H1 (cell line): ENCODE measurements around the gene SPOUT1.

Experiments
- BACH1 ChIP-seq: IDR thresholded peaks from 2 replicates; pipeline ENCODE4 v1.6.1; 2012; ENCODE audit warnings: low read length, improper control_type of control experiment
- EP300 ChIP-seq, 2 experiments: IDR thresholded peaks; 1 replicate in 1 of 2; 2 replicates in 1 of 2; pipeline ENCODE4 v1.6.1; 2011 to 2012; ENCODE audit warnings: low read depth in 2 of 2, low read length in 2 of 2, mild to moderate bottlenecking in 2 of 2, borderline replicate concordance in 1 of 2, inconsistent platforms in 1 of 2, moderate library complexity in 1 of 2
- SIX5 ChIP-seq: IDR thresholded peaks from 2 replicates; pipeline ENCODE4 v1.6.1; 2011; ENCODE audit warnings: mild to moderate bottlenecking, low read depth, low read length
- TAF1 ChIP-seq: IDR thresholded peaks from 2 replicates; pipeline ENCODE4 v1.6.1; 2011; ENCODE audit warnings: mild to moderate bottlenecking, low read depth, low read length
- TF ChIP-seq, protein P1 (sequence below), 3 experiments: IDR thresholded peaks; 1 replicate in 2 of 3; 2 replicates in 1 of 3; pipeline versions ENCODE4 v1.5.1 to v1.6.1; 2011; ENCODE audit warnings: low read length in 3 of 3, mild to moderate bottlenecking in 3 of 3, inconsistent platforms in 2 of 3, low read depth in 1 of 3, moderate library complexity in 1 of 3; ENCODE audit not compliant: insufficient read depth in 1 of 3; ENCODE audit errors: control extremely low read depth in 1 of 3

DNA sequence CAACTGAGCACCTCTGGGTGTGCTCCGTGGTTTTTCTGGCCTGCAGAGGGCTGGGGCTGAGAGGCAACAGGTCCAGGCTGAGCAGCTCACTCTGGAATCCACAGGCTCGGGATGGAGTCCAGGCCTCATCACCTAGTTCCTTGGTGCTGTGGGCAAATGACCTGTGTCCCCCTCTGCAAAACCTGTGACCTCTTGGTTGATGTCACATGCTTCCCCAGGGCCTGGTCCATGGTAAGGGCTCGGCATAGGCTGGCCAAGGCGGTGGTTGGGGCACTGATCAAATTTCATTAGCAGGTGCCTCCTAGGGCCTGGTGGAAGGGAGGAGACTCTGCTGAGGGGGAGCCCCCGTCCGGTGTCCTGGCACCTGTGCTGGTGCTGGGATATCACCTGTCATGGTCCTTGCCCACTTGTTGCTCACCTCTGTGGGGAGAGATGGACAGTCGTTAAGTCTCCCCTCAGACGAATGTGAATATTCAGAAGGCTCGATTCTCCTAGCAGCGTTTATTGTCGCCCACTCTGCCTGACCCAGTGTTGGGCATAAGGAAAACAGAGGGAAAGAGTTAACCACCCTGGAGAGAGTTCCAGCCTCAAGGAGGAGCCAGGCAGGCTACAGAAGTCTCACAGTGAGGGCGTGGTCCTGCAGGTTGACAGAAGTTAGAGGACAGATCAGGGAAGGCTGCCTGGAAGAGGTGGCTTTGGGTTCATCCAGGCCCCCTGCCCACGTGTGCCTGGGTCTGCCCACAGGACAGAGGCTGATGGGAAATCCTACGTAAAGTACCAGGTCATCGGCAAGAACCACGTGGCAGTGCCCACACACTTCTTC, 7.8 kb downstream of the SPOUT1 start:
- TF ChIP-seq, protein P1, sequence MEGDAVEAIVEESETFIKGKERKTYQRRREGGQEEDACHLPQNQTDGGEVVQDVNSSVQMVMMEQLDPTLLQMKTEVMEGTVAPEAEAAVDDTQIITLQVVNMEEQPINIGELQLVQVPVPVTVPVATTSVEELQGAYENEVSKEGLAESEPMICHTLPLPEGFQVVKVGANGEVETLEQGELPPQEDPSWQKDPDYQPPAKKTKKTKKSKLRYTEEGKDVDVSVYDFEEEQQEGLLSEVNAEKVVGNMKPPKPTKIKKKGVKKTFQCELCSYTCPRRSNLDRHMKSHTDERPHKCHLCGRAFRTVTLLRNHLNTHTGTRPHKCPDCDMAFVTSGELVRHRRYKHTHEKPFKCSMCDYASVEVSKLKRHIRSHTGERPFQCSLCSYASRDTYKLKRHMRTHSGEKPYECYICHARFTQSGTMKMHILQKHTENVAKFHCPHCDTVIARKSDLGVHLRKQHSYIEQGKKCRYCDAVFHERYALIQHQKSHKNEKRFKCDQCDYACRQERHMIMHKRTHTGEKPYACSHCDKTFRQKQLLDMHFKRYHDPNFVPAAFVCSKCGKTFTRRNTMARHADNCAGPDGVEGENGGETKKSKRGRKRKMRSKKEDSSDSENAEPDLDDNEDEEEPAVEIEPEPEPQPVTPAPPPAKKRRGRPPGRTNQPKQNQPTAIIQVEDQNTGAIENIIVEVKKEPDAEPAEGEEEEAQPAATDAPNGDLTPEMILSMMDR (IDR thresholded peaks at IDR 0.05; ENCODE audit: control extremely low read depth in 1 of 3, insufficient read depth in 1 of 3, low read depth in 1 of 3, low read length in 3 of 3), result no peak
- TF ChIP-seq SIX5, result no peak
- no peak for TF ChIP-seq BACH1
- no peak for TF ChIP-seq TAF1
- TF ChIP-seq EP300 (IDR thresholded peaks at IDR 0.05; ENCODE audit: borderline replicate concordance in 1 of 2, low read depth in 2 of 2, low read length in 2 of 2), result no peak
